ENCODE data around the gene SLC30A2.

GRCh38 chr1:26043765-26044164, 2.2 kb downstream of the SLC30A2 start:
- TF ChIP-seq, protein P1, sequence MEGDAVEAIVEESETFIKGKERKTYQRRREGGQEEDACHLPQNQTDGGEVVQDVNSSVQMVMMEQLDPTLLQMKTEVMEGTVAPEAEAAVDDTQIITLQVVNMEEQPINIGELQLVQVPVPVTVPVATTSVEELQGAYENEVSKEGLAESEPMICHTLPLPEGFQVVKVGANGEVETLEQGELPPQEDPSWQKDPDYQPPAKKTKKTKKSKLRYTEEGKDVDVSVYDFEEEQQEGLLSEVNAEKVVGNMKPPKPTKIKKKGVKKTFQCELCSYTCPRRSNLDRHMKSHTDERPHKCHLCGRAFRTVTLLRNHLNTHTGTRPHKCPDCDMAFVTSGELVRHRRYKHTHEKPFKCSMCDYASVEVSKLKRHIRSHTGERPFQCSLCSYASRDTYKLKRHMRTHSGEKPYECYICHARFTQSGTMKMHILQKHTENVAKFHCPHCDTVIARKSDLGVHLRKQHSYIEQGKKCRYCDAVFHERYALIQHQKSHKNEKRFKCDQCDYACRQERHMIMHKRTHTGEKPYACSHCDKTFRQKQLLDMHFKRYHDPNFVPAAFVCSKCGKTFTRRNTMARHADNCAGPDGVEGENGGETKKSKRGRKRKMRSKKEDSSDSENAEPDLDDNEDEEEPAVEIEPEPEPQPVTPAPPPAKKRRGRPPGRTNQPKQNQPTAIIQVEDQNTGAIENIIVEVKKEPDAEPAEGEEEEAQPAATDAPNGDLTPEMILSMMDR (IDR thresholded peaks at IDR 0.05; ENCODE audit: low read depth, low read length, missing input control) = no peak
- TF ChIP-seq TAF1 (conservative IDR thresholded peaks at IDR 0.05) = no peak
- TF ChIP-seq REST (IDR thresholded peaks at IDR 0.05) = no peak
